ENCODE results near the gene B2M. TPM values are rescaled to one million over a fixed set of nuclear protein-coding genes. Genes with fewer than 3 reads are reported as not detected.

The B2M gene
- 844 and 1,206 TPM in 2 replicates for total RNA-seq

GRCh38 chr15:44711096-44711742, at the start of gene B2M, which contains the start of gene PATL2:
TSS of gene B2M (plus strand) at chr15:44711517. CDS start at chr15:44711547, 30 bp downstream.
TSS of gene PATL2 (minus strand) at chr15:44711323. CDS start at chr15:44676490, 34,833 bp downstream.

DNA sequence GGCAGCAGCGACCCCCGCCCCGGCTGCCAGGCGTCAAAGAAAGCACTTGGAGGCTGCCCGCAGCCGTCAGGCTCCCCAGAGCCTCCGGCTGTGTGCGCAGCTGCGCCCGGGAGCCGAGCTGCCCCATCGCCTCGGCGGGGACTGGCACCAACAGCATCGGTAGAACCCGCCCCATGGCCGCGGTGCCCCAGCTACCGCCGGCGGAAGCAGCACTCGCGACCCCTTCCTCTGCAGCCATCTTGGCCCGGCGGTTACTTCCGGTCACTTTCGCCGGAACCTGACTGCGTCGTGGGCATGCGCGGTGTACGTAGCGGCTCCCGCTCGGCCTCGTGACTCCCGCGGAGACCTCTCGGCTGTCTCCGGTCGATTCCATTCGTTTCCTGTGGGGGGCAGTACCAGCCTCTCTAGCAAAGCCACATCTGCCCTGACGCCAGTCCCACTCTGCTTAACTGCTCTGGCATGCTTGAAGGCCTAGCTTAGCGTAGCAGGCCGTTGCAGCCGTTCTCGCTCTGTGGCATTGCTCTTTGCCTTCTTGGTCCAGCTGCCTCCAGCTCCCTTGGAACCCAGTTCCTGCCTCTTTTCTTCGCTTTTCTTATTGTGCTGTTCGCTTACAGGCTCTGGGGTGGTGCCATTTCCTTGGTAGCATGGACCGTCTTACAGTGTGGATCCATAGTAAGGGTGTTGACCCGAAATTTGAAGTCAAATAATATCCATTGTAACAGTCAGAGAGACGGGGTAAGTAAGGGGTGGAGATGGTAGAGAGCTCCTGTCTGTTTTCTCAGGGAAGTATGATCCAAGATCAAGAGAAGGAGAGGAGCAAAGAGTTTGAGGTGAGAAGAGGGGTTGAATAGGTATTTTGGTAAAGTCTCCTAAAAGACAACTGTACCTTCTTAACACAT, 47.7 kb upstream of the B2M start, which contains the start of gene SPG11:
SPG11 (minus strand) TSS at position 253 of the 899 bp plus-strand sequence; CDS start at position 238, 15 bp downstream.

GRCh38 chr15:44736181-44736765, 25.0 kb downstream of the B2M start, which contains the start of gene TRIM69:
TSS of gene TRIM69 (plus strand) at chr15:44736528. CDS start at chr15:44736705, 177 bp downstream.

Other genes with a start within 250 kb of the B2M start
- 93.3 and 101 TPM in 2 replicates for gene EIF3J, start 174.4 kb upstream of the B2M start, total RNA-seq
- gene SPG11, start 47.9 kb upstream of the B2M start, total RNA-seq = 75.5 and 139 TPM in 2 replicates
- under 0.01 and 0.36 TPM in 2 replicates for gene PATL2, start 194 bp upstream of the B2M start, total RNA-seq
- 8.9 and 18.7 TPM in 2 replicates for gene TRIM69, start 25.0 kb downstream of the B2M start, total RNA-seq
- not detected in 2 replicates for gene TERB2, start 245.2 kb downstream of the B2M start, total RNA-seq